ENCODE results near the gene LDLRAD2.
"Not testable (repeated sequence)": the region's sequence is repeated elsewhere in the genome, so short reads cannot be mapped to it uniquely, and the experiment has no call there.

Gene LDLRAD2

GRCh38 chr1:21783679-21784603 is 28.1 kb upstream of the LDLRAD2 start:
- DNase-seq, result no peak

GRCh38 chr1:21785764-21786163 is 26.3 kb upstream of the LDLRAD2 start:
- not testable (repeated sequence) for DNase-seq

GRCh38 chr1:21786640-21787039 is 25.4 kb upstream of the LDLRAD2 start:
- DNase-seq, result no peak

- DNase-seq, result no peak
Measured at GRCh38 chr1:21793104-21793503, 19.0 kb upstream of the LDLRAD2 start.

GRCh38 chr1:21794656-21795055 is 17.4 kb upstream of the LDLRAD2 start:
- DNase-seq, result no peak

GRCh38 chr1:21795075-21795474 is 17.0 kb upstream of the LDLRAD2 start:
- no peak for DNase-seq

GRCh38 chr1:21799730-21800129 is 12.3 kb upstream of the LDLRAD2 start:
- no peak for DNase-seq

GRCh38 chr1:21801100-21801499 is 11.0 kb upstream of the LDLRAD2 start:
- DNase-seq, result no peak

- DNase-seq, result no peak
Measured at GRCh38 chr1:21804536-21804935, 7.5 kb upstream of the LDLRAD2 start.

GRCh38 chr1:21813542-21813941 is 1.5 kb downstream of the LDLRAD2 start:
- no peak for DNase-seq

- DNase-seq, result peak; percentile 26
Measured at GRCh38 chr1:21814241-21814918, 2.3 kb downstream of the LDLRAD2 start.

GRCh38 chr1:21814981-21815582 is 3.0 kb downstream of the LDLRAD2 start:
- no peak for DNase-seq

GRCh38 chr1:21815724-21816321 is 3.8 kb downstream of the LDLRAD2 start:
- DNase-seq, result no peak

- DNase-seq, result no peak
Measured at GRCh38 chr1:21816602-21817302, 4.7 kb downstream of the LDLRAD2 start.

GRCh38 chr1:21818656-21819055 is 6.6 kb downstream of the LDLRAD2 start:
- DNase-seq, result peak; percentile 54

GRCh38 chr1:21820597-21821232 is 8.7 kb downstream of the LDLRAD2 start:
- no peak for DNase-seq

GRCh38 chr1:21821385-21822019 is 9.4 kb downstream of the LDLRAD2 start:
- no peak for DNase-seq

- DNase-seq, result no peak
Measured at GRCh38 chr1:21822349-21822748, 10.3 kb downstream of the LDLRAD2 start.

GRCh38 chr1:21823206-21823979 is 11.3 kb downstream of the LDLRAD2 start:
- no peak for DNase-seq

GRCh38 chr1:21823980-21824702 is 12.1 kb downstream of the LDLRAD2 start:
- no peak for DNase-seq
